ENCODE results near the gene ZNF672. TPM values are rescaled to one million over a fixed set of nuclear protein-coding genes. Genes with fewer than 3 reads are reported as not detected.
A peak's percentile ranks its signal among the peaks of the same experiment; 100 is the strongest.

Gene ZNF672
- total and polyA plus RNA-seq, 2 of the 13 experiments (the other 11 are each of a cell fraction or from before 2014, with no cell fraction given), result 17.2 to 22.9 TPM

GRCh38 chr1:248838357-248839167, 538 bp downstream of the ZNF672 start (continued):
- TF ChIP-seq ZGPAT (CRISPR knock-in tag; IDR thresholded peaks at IDR 0.05) (peak; percentile 89), ZNF260 (CRISPR knock-in tag; IDR thresholded peaks at IDR 0.05; ENCODE audit: borderline replicate concordance, low read depth) (no peak), NFAT5 (CRISPR knock-in tag; IDR thresholded peaks at IDR 0.05) (peak; percentile 82), SETDB1 (CRISPR knock-in tag; IDR thresholded peaks at IDR 0.05; ENCODE audit: borderline replicate concordance) (no peak), HMG20B (CRISPR knock-in tag; conservative IDR thresholded peaks at IDR 0.05) (peak; percentile 41), ZNF776 (CRISPR knock-in tag; IDR thresholded peaks at IDR 0.05) (no peak; the same call in 1 of the 2 replicates), POGK (CRISPR knock-in tag; conservative IDR thresholded peaks at IDR 0.05) (no peak), ZNF607 (CRISPR knock-in tag; IDR thresholded peaks at IDR 0.05; ENCODE audit: borderline replicate concordance) (peak; percentile 76; the same call in 1 of the 2 replicates), MAFG (CRISPR knock-in tag; IDR thresholded peaks at IDR 0.05) (no peak), ZNF230 (CRISPR knock-in tag; IDR thresholded peaks at IDR 0.05) (peak; percentile 83; the same call in 1 of the 2 replicates), ARID3A (IDR thresholded peaks at IDR 0.05; ENCODE audit: low read depth, low read length) (no peak), ZFP82 (CRISPR knock-in tag; IDR thresholded peaks at IDR 0.05; ENCODE audit: borderline replicate concordance) (peak; percentile 87; the same call in 1 of the 2 replicates), ZNF256 (CRISPR knock-in tag; conservative IDR thresholded peaks at IDR 0.05) (0 out of 2 replicates have a peak, but pooled peaks have one; percentile 56), NFYC (CRISPR knock-in tag; IDR thresholded peaks at IDR 0.05) (peak; percentile 84), ZSCAN9 (CRISPR knock-in tag; IDR thresholded peaks at IDR 0.05; ENCODE audit: borderline replicate concordance) (no peak; the same call in 1 of the 2 replicates), ZNF3 (CRISPR knock-in tag; IDR thresholded peaks at IDR 0.05) (no peak), KDM5A (IDR thresholded peaks at IDR 0.05; ENCODE audit: borderline replicate concordance, low read length) (no peak), KDM3A (CRISPR knock-in tag; IDR thresholded peaks at IDR 0.05; ENCODE audit: low read depth) (peak; percentile 43; the same call in 1 of the 2 replicates), RBM22 (optimal IDR thresholded peaks at IDR 0.05; ENCODE audit: low read length) (no peak)

Data from HepG2 (cell line).